Measurements from ENCODE around the gene USP34.

GRCh38 chr2:61158356-61158955, 312.4 kb downstream of the USP34 start:
- TF ChIP-seq, protein P1, sequence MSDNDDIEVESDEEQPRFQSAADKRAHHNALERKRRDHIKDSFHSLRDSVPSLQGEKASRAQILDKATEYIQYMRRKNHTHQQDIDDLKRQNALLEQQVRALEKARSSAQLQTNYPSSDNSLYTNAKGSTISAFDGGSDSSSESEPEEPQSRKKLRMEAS (IDR thresholded peaks at IDR 0.05): no peak
- TF ChIP-seq CREB1 (IDR thresholded peaks at IDR 0.05; ENCODE audit: low read depth) (no peak), YY1 (IDR thresholded peaks at IDR 0.05; ENCODE audit: low read depth) (no peak), TCF12 (IDR thresholded peaks at IDR 0.05; ENCODE audit: low read depth) (no peak), TEAD4 (IDR thresholded peaks at IDR 0.05) (no peak), EP300 (IDR thresholded peaks at IDR 0.05; ENCODE audit: borderline replicate concordance) (no peak), RAD21 (IDR thresholded peaks at IDR 0.05; ENCODE audit: low read depth) (no peak), CEBPB (IDR thresholded peaks at IDR 0.05) (no peak), EGR1 (IDR thresholded peaks at IDR 0.05) (no peak), USF1 (IDR thresholded peaks at IDR 0.05) (no peak), FOXM1 (IDR thresholded peaks at IDR 0.05; ENCODE audit: borderline replicate concordance, low read depth) (no peak)
- TF ChIP-seq, protein P2, sequence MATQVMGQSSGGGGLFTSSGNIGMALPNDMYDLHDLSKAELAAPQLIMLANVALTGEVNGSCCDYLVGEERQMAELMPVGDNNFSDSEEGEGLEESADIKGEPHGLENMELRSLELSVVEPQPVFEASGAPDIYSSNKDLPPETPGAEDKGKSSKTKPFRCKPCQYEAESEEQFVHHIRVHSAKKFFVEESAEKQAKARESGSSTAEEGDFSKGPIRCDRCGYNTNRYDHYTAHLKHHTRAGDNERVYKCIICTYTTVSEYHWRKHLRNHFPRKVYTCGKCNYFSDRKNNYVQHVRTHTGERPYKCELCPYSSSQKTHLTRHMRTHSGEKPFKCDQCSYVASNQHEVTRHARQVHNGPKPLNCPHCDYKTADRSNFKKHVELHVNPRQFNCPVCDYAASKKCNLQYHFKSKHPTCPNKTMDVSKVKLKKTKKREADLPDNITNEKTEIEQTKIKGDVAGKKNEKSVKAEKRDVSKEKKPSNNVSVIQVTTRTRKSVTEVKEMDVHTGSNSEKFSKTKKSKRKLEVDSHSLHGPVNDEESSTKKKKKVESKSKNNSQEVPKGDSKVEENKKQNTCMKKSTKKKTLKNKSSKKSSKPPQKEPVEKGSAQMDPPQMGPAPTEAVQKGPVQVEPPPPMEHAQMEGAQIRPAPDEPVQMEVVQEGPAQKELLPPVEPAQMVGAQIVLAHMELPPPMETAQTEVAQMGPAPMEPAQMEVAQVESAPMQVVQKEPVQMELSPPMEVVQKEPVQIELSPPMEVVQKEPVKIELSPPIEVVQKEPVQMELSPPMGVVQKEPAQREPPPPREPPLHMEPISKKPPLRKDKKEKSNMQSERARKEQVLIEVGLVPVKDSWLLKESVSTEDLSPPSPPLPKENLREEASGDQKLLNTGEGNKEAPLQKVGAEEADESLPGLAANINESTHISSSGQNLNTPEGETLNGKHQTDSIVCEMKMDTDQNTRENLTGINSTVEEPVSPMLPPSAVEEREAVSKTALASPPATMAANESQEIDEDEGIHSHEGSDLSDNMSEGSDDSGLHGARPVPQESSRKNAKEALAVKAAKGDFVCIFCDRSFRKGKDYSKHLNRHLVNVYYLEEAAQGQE (IDR thresholded peaks at IDR 0.05; ENCODE audit: low read depth): no peak

All from Ishikawa (cell line).